HEK293 (cell line): ENCODE results near the gene KLF11.

ENCODE experiments used
- CTCF ChIA-PET: fragments of 350-600 bp; formaldehyde crosslinking; extraction: SDS; loops from one replicate; lab custom pipeline; 2021; ENCODE audit warnings: antibody characterized with exemption; lab: Yijun Ruan, JAX
- POLR2A ChIA-PET: fragments of 300-600 bp; formaldehyde crosslinking; extraction: SDS; loops from one replicate; lab custom pipeline; 2020; ENCODE audit warnings: antibody characterized with exemption, inconsistent platforms; lab: Yijun Ruan, JAX
- H3K27ac ChIP-seq: fragments of 200-500 bp; sonication (Bioruptor generic); 2 replicates; pipeline ENCODE4 v1.5.1; 2014; ENCODE audit warnings: low read depth, low read length, control low read depth, inconsistent platforms; ENCODE audit errors: extremely low read depth
- H3K36me3 ChIP-seq, 2 experiments: fragments of 200-500 bp in 1 of 2; sonication (Bioruptor generic) in 1 of 2; 1 replicate in 1 of 2; 2 replicates in 1 of 2; pipeline ENCODE4 v1.5.1; 2014 to 2017; ENCODE audit warnings: inconsistent platforms in 2 of 2, low read length in 2 of 2; ENCODE audit not compliant: control insufficient read depth in 2 of 2, insufficient read depth in 1 of 2
- H3K4me1 ChIP-seq: fragments of 200-500 bp; sonication (Bioruptor generic); 2 replicates; pipeline ENCODE4 v1.5.1; 2014; ENCODE audit warnings: mild to moderate bottlenecking, low read length, inconsistent platforms; ENCODE audit not compliant: control insufficient read depth, insufficient read depth
- H3K4me3 ChIP-seq: 2 replicates; pipeline ENCODE4 v1.5.1; 2011; ENCODE audit warnings: low read depth, mild to moderate bottlenecking, control low read depth, low read length, moderate library complexity
- H3K9me3 ChIP-seq: fragments of 200-500 bp; sonication (Bioruptor generic); 2 replicates; pipeline ENCODE4 v1.5.1; 2014; ENCODE audit warnings: low read depth, low read length, inconsistent platforms; ENCODE audit not compliant: control insufficient read depth, insufficient read depth
- BCL11A ChIP-seq: fragments of 450-650 bp; formaldehyde crosslinking; IDR thresholded peaks from 2 replicates; pipeline ENCODE4 v1.5.1; 2016; ENCODE audit warnings: low read depth, missing biosample characterization, missing genetic modification characterization
- IKZF3 ChIP-seq: fragments of 450-650 bp; IDR thresholded peaks from 2 replicates; pipeline ENCODE4 v1.5.0; 2018; ENCODE audit warnings: missing biosample characterization, mild to moderate bottlenecking, missing genetic modification characterization, moderate library complexity
- SALL2 ChIP-seq: fragments of 450-650 bp; formaldehyde crosslinking; IDR thresholded peaks from 2 replicates; pipeline ENCODE4 v1.5.0; 2017; ENCODE audit warnings: missing biosample characterization, mild to moderate bottlenecking, missing genetic modification characterization, borderline replicate concordance
- SP3 ChIP-seq: fragments of 450-650 bp; formaldehyde crosslinking; IDR thresholded peaks from 2 replicates; pipeline ENCODE4 v1.5.1; 2016; ENCODE audit warnings: missing biosample characterization, missing genetic modification characterization
- SP7 ChIP-seq: fragments of 450-650 bp; formaldehyde crosslinking; IDR thresholded peaks from 2 replicates; pipeline ENCODE4 v1.5.1; 2016; ENCODE audit warnings: missing biosample characterization, missing genetic modification characterization
- ZBTB17 ChIP-seq: fragments of 450-650 bp; formaldehyde crosslinking; IDR thresholded peaks from 2 replicates; pipeline ENCODE4 v1.5.1; 2016; ENCODE audit warnings: missing biosample characterization, missing genetic modification characterization
- ZBTB20 ChIP-seq: fragments of 450-650 bp; formaldehyde crosslinking; IDR thresholded peaks from 2 replicates; pipeline ENCODE4 v1.5.1; 2016; ENCODE audit warnings: missing biosample characterization, missing genetic modification characterization
- ZBTB48 ChIP-seq: fragments of 450-650 bp; formaldehyde crosslinking; IDR thresholded peaks from 2 replicates; pipeline ENCODE4 v1.5.1; 2016; ENCODE audit warnings: missing biosample characterization, missing genetic modification characterization
- ZBTB8A ChIP-seq: fragments of 450-650 bp; formaldehyde crosslinking; IDR thresholded peaks from 2 replicates; pipeline ENCODE4 v1.5.1; 2016; ENCODE audit warnings: missing biosample characterization, missing genetic modification characterization
- ZFP37 ChIP-seq: fragments of 450-650 bp; formaldehyde crosslinking; IDR thresholded peaks from 2 replicates; pipeline ENCODE4 v1.5.1; 2016; ENCODE audit warnings: missing biosample characterization, missing genetic modification characterization
- ZFP69B ChIP-seq: fragments of 450-650 bp; formaldehyde crosslinking; IDR thresholded peaks from 2 replicates; pipeline ENCODE4 v1.5.1; 2016; ENCODE audit warnings: missing biosample characterization, missing genetic modification characterization
- ZNF140 ChIP-seq: fragments of 450-650 bp; formaldehyde crosslinking; IDR thresholded peaks from 2 replicates; pipeline ENCODE4 v1.5.1; 2016; ENCODE audit warnings: missing biosample characterization, missing genetic modification characterization
- ZNF239 ChIP-seq: fragments of 450-650 bp; formaldehyde crosslinking; IDR thresholded peaks from 2 replicates; pipeline ENCODE4 v1.5.1; 2016; ENCODE audit warnings: missing biosample characterization, missing genetic modification characterization
- ZNF341 ChIP-seq: fragments of 450-650 bp; formaldehyde crosslinking; IDR thresholded peaks from 2 replicates; pipeline ENCODE4; 2016; ENCODE audit warnings: low read depth, missing biosample characterization, missing genetic modification characterization
- ZNF366 ChIP-seq: fragments of 450-650 bp; formaldehyde crosslinking; conservative IDR thresholded peaks from 2 replicates; pipeline ENCODE4 v1.5.1; 2016; ENCODE audit warnings: missing biosample characterization, missing genetic modification characterization
- ZNF394 ChIP-seq: fragments of 450-650 bp; formaldehyde crosslinking; IDR thresholded peaks from 2 replicates; pipeline ENCODE4 v1.5.1; 2016; ENCODE audit warnings: missing biosample characterization, missing genetic modification characterization, mild to moderate bottlenecking, moderate library complexity, borderline replicate concordance
- ZNF449 ChIP-seq: fragments of 450-650 bp; formaldehyde crosslinking; IDR thresholded peaks from 2 replicates; pipeline ENCODE4 v1.5.1; 2017; ENCODE audit warnings: missing biosample characterization, mild to moderate bottlenecking, missing genetic modification characterization, moderate library complexity
- ZNF571 ChIP-seq: fragments of 450-650 bp; formaldehyde crosslinking; IDR thresholded peaks from 2 replicates; pipeline ENCODE4 v1.5.0; 2017; ENCODE audit warnings: missing biosample characterization, missing genetic modification characterization
- ZNF600 ChIP-seq: fragments of 450-650 bp; formaldehyde crosslinking; IDR thresholded peaks from 2 replicates; pipeline ENCODE4 v1.5.1; 2016; ENCODE audit warnings: missing biosample characterization, missing genetic modification characterization
- TF ChIP-seq, protein P1 (sequence below): fragments of 450-650 bp; formaldehyde crosslinking; IDR thresholded peaks from 2 replicates; pipeline ENCODE4 v1.5.1; 2016; ENCODE audit warnings: missing biosample characterization, missing genetic modification characterization
- TF ChIP-seq, protein P2 (sequence below): fragments of 450-650 bp; formaldehyde crosslinking; IDR thresholded peaks from 2 replicates; pipeline ENCODE4 v1.5.1; 2016; ENCODE audit warnings: missing biosample characterization, missing genetic modification characterization
- TF ChIP-seq, protein P3 (sequence below): fragments of 450-650 bp; formaldehyde crosslinking; conservative IDR thresholded peaks from 2 replicates; pipeline ENCODE4 v1.5.1; 2016; ENCODE audit warnings: low read depth, missing biosample characterization, missing genetic modification characterization
- TF ChIP-seq, protein P4 (sequence below): fragments of 450-650 bp; formaldehyde crosslinking; optimal IDR thresholded peaks from 2 replicates; pipeline ENCODE3; 2016; ENCODE audit warnings: missing biosample characterization, mild to moderate bottlenecking, missing genetic modification characterization

Gene KLF11

GRCh38 chr2:10079266-10079869 lies 36.0 kb downstream of the KLF11 start:
- ChIA-PET POLR2A (interaction anchor here (1.0 kb wide), 1 partner anchor 43 kb away, joined by 3 read pairs; the partner anchor contains the start of gene RRM2), CTCF (interaction anchor here (0.6 to 2.4 kb wide), 10 partner anchors 13 to 355 kb away, joined by 3 to 14 read pairs (median 4); no protein-coding TSS in a partner anchor)
- 0 out of 2 replicates have a peak, but pooled peaks cover 11% of the 10 kb centered on the region for H3K4me1 ChIP-seq
- no peaks in the 10 kb centered on the region; a peak in 1 of 3 replicates for H3K36me3 ChIP-seq
- peak overlapping the region; percentile 29 for H3K4me3 ChIP-seq
- H3K9me3 ChIP-seq = no peaks in the 10 kb centered on the region
- peak overlapping the region; percentile 49; the same call in 1 of the 2 replicates for H3K27ac ChIP-seq
- TF ChIP-seq ZFP37 (tag by site-specific recombination) (no peak), ZNF600 (tag by site-specific recombination) (peak; percentile 79), ZNF341 (tag by site-specific recombination) (peak; percentile 49), ZNF239 (no peak), ZBTB8A (tag by site-specific recombination) (peak; percentile 72), ZFP69B (tag by site-specific recombination) (no peak), ZNF140 (tag by site-specific recombination) (no peak), ZBTB48 (tag by site-specific recombination) (no peak; the same call in 1 of the 2 replicates), ZBTB20 (tag by site-specific recombination) (peak; percentile 92), BCL11A (tag by site-specific recombination) (no peak), ZNF394 (tag by site-specific recombination) (no peak), ZNF366 (tag by site-specific recombination) (no peak), ZBTB17 (tag by site-specific recombination) (peak; percentile 38; the same call in 1 of the 2 replicates), IKZF3 (tag by site-specific recombination) (no peak), SALL2 (tag by site-specific recombination) (no peak), SP3 (no peak), ZNF449 (tag by site-specific recombination) (peak; percentile 18; the same call in 1 of the 2 replicates), SP7 (tag by site-specific recombination) (peak; percentile 30; the same call in 1 of the 2 replicates), ZNF571 (tag by site-specific recombination) (no peak)
- TF ChIP-seq, protein P1, sequence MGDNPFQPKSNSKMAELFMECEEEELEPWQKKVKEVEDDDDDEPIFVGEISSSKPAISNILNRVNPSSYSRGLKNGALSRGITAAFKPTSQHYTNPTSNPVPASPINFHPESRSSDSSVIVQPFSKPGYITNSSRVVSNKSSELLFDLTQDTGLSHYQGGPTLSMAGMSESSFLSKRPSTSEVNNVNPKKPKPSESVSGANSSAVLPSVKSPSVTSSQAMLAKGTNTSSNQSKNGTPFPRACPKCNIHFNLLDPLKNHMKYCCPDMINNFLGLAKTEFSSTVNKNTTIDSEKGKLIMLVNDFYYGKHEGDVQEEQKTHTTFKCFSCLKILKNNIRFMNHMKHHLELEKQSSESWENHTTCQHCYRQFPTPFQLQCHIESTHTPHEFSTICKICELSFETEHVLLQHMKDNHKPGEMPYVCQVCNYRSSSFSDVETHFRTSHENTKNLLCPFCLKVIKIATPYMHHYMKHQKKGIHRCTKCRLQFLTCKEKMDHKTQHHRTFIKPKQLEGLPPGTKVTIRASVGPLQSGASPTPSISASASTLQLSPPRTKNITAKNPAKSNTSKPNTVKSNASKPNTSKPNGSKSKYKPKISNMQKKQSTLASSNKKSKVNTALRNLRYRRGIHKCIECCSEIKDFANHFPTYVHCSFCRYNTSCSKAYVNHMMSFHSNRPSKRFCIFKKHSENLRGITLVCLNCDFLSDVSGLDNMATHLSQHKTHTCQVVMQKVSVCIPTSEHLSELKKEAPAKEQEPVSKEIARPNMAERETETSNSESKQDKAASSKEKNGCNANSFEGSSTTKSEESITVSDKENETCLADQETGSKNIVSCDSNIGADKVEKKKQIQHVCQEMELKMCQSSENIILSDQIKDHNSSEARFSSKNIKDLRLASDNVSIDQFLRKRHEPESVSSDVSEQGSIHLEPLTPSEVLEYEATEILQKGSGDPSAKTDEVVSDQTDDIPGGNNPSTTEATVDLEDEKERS (tag by site-specific recombination) = no peak
- TF ChIP-seq, protein P2, sequence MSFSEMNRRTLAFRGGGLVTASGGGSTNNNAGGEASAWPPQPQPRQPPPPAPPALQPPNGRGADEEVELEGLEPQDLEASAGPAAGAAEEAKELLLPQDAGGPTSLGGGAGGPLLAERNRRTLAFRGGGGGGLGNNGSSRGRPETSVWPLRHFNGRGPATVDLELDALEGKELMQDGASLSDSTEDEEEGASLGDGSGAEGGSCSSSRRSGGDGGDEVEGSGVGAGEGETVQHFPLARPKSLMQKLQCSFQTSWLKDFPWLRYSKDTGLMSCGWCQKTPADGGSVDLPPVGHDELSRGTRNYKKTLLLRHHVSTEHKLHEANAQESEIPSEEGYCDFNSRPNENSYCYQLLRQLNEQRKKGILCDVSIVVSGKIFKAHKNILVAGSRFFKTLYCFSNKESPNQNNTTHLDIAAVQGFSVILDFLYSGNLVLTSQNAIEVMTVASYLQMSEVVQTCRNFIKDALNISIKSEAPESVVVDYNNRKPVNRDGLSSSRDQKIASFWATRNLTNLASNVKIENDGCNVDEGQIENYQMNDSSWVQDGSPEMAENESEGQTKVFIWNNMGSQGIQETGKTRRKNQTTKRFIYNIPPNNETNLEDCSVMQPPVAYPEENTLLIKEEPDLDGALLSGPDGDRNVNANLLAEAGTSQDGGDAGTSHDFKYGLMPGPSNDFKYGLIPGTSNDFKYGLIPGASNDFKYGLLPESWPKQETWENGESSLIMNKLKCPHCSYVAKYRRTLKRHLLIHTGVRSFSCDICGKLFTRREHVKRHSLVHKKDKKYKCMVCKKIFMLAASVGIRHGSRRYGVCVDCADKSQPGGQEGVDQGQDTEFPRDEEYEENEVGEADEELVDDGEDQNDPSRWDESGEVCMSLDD = no peak
- TF ChIP-seq, protein P3, sequence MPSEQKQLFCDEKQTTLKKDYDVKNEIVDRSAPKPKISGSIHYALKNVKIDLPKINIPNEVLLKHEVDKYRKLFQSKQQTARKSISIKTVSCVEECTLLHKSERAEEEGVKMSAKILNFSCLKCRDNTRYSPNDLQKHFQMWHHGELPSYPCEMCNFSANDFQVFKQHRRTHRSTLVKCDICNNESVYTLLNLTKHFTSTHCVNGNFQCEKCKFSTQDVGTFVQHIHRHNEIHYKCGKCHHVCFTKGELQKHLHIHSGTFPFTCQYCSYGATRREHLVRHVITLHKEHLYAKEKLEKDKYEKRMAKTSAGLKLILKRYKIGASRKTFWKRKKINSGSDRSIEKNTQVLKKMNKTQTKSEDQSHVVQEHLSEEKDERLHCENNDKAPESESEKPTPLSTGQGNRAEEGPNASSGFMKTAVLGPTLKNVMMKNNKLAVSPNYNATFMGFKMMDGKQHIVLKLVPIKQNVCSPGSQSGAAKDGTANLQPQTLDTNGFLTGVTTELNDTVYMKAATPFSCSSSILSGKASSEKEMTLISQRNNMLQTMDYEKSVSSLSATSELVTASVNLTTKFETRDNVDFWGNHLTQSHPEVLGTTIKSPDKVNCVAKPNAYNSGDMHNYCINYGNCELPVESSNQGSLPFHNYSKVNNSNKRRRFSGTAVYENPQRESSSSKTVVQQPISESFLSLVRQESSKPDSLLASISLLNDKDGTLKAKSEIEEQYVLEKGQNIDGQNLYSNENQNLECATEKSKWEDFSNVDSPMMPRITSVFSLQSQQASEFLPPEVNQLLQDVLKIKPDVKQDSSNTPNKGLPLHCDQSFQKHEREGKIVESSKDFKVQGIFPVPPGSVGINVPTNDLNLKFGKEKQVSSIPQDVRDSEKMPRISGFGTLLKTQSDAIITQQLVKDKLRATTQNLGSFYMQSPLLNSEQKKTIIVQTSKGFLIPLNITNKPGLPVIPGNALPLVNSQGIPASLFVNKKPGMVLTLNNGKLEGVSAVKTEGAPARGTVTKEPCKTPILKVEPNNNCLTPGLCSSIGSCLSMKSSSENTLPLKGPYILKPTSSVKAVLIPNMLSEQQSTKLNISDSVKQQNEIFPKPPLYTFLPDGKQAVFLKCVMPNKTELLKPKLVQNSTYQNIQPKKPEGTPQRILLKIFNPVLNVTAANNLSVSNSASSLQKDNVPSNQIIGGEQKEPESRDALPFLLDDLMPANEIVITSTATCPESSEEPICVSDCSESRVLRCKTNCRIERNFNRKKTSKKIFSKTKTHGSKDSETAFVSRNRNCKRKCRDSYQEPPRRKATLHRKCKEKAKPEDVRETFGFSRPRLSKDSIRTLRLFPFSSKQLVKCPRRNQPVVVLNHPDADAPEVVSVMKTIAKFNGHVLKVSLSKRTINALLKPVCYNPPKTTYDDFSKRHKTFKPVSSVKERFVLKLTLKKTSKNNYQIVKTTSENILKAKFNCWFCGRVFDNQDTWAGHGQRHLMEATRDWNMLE = no peak
- TF ChIP-seq, protein P4, sequence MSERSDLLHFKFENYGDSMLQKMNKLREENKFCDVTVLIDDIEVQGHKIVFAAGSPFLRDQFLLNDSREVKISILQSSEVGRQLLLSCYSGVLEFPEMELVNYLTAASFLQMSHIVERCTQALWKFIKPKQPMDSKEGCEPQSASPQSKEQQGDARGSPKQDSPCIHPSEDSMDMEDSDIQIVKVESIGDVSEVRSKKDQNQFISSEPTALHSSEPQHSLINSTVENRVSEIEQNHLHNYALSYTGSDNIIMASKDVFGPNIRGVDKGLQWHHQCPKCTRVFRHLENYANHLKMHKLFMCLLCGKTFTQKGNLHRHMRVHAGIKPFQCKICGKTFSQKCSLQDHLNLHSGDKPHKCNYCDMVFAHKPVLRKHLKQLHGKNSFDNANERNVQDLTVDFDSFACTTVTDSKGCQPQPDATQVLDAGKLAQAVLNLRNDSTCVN (tag by site-specific recombination) = peak; percentile 51
